Measurements from ENCODE around the gene MBOAT2.
"Not testable (repeated sequence)": the region's sequence is repeated elsewhere in the genome, so short reads cannot be mapped to it uniquely, and the experiment has no call there.

The MBOAT2 gene

GRCh38 chr2:8974016-8974415 lies 29.5 kb downstream of the MBOAT2 start:
- Histone ChIP-seq H4K20me1 (ENCODE audit: insufficient read depth) (no peaks in the 10 kb centered on the region), H3K4me2 (no peak overlapping the region), H3K4me1 (ENCODE audit: low read depth, poor library complexity, severe bottlenecking) (no peaks in the 10 kb centered on the region), H3K27me3 (ENCODE audit: insufficient read depth, low read depth) (no peaks in the 10 kb centered on the region), H3K27ac (no peak overlapping the region), H3K9ac (no peak overlapping the region), H3K79me2 (ENCODE audit: insufficient read depth, low read depth) (no peaks in the 10 kb centered on the region), H3K36me3 (ENCODE audit: insufficient read depth) (no peaks in the 10 kb centered on the region), H3K4me3 (IDR thresholded peaks at IDR 0.05; ENCODE audit: insufficient read depth, low read depth, low read length) (no peak overlapping the region), H2AFZ (ENCODE audit: low read depth) (no peak overlapping the region)
- no peak for TF ChIP-seq CTCF (conservative IDR thresholded peaks at IDR 0.05; ENCODE audit: low read depth, low read length)

GRCh38 chr2:8973017-8973416 lies 30.5 kb downstream of the MBOAT2 start:
- H3K79me2 ChIP-seq (ENCODE audit: insufficient read depth, low read depth); H2AFZ ChIP-seq (ENCODE audit: low read depth); H3K27me3 ChIP-seq (ENCODE audit: insufficient read depth, low read depth); H3K4me3 ChIP-seq (IDR thresholded peaks at IDR 0.05; ENCODE audit: insufficient read depth, low read depth, low read length); H3K4me1 ChIP-seq (ENCODE audit: low read depth, poor library complexity, severe bottlenecking); H3K4me2 ChIP-seq; H3K36me3 ChIP-seq (ENCODE audit: insufficient read depth); H3K9ac ChIP-seq; H3K27ac ChIP-seq; H4K20me1 ChIP-seq (ENCODE audit: insufficient read depth): not testable (repeated sequence)

GRCh38 chr2:8972535-8972934 lies 30.9 kb downstream of the MBOAT2 start:
- not testable (repeated sequence) for H3K27me3 ChIP-seq (ENCODE audit: insufficient read depth, low read depth); H3K4me1 ChIP-seq (ENCODE audit: low read depth, poor library complexity, severe bottlenecking); H3K4me3 ChIP-seq (IDR thresholded peaks at IDR 0.05; ENCODE audit: insufficient read depth, low read depth, low read length); H3K4me2 ChIP-seq; H3K36me3 ChIP-seq (ENCODE audit: insufficient read depth); H3K79me2 ChIP-seq (ENCODE audit: insufficient read depth, low read depth); H2AFZ ChIP-seq (ENCODE audit: low read depth); H3K9ac ChIP-seq; H3K27ac ChIP-seq; H4K20me1 ChIP-seq (ENCODE audit: insufficient read depth)

- H3K4me2 ChIP-seq; H3K27me3 ChIP-seq (ENCODE audit: insufficient read depth, low read depth); H2AFZ ChIP-seq (ENCODE audit: low read depth); H3K4me3 ChIP-seq (IDR thresholded peaks at IDR 0.05; ENCODE audit: insufficient read depth, low read depth, low read length); H4K20me1 ChIP-seq (ENCODE audit: insufficient read depth); H3K79me2 ChIP-seq (ENCODE audit: insufficient read depth, low read depth); H3K27ac ChIP-seq; H3K9ac ChIP-seq; H3K4me1 ChIP-seq (ENCODE audit: low read depth, poor library complexity, severe bottlenecking); H3K36me3 ChIP-seq (ENCODE audit: insufficient read depth): not testable (repeated sequence)
These were observed 34.1 kb downstream of the MBOAT2 start for GRCh38 chr2:8969348-8969747.

- Histone ChIP-seq H3K36me3 (ENCODE audit: insufficient read depth) (no peaks in the 10 kb centered on the region), H3K4me2 (no peak overlapping the region), H3K79me2 (ENCODE audit: insufficient read depth, low read depth) (no peaks in the 10 kb centered on the region), H2AFZ (ENCODE audit: low read depth) (no peak overlapping the region), H3K27ac (no peak overlapping the region), H4K20me1 (ENCODE audit: insufficient read depth) (no peaks in the 10 kb centered on the region), H3K27me3 (ENCODE audit: insufficient read depth, low read depth) (no peaks in the 10 kb centered on the region), H3K9ac (no peak overlapping the region), H3K4me3 (IDR thresholded peaks at IDR 0.05; ENCODE audit: insufficient read depth, low read depth, low read length) (no peak overlapping the region), H3K4me1 (ENCODE audit: low read depth, poor library complexity, severe bottlenecking) (no peaks in the 10 kb centered on the region)
- no peak for TF ChIP-seq CTCF (conservative IDR thresholded peaks at IDR 0.05; ENCODE audit: low read depth, low read length)
These were observed 37.2 kb downstream of the MBOAT2 start for GRCh38 chr2:8966123-8966908.

All from KMS-11 (cell line).